Endothelial cell of umbilical vein (primary cell): ENCODE measurements around the gene NRCAM. TPM values are rescaled to one million over a fixed set of nuclear protein-coding genes. Genes with fewer than 3 reads are reported as not detected.

Experiments used
- BruUV-seq: library from RNA; stranded (reverse); fragments of 400-500 nt; replicated peaks from 2 replicates; lab custom pipeline; 2021; lab: Mats Ljungman, UMichigan
- CTCF ChIA-PET: fragments of 300-600, 350-600 bp; sonication (Branson Sonifier 250); formaldehyde crosslinking; loops from one replicate; lab custom pipeline; 2021; ENCODE audit warnings: antibody characterized with exemption, inconsistent platforms; lab: Charles Lee
- POLR2A ChIA-PET: fragments of 300-600, 350-600 bp; sonication (Branson Sonifier 250); formaldehyde crosslinking; loops from one replicate; lab custom pipeline; 2021; ENCODE audit warnings: antibody characterized with exemption, inconsistent platforms; lab: Charles Lee
- DNase-seq: peaks from one replicate; pipeline ENCODE4 v3.0.0-alpha.2; 2011; ENCODE audit warnings: low read depth, low spot score
- FAIRE-seq: peaks from 2 replicates; lab custom pipeline; 2011; peaks lifted over from hg19 to GRCh38; lab: Jason Lieb, UNC
- H2AFZ ChIP-seq: 2 replicates; pipeline ENCODE4 v1.6.0; 2012; ENCODE audit warnings: low read depth, low read length, control low read depth, inconsistent platforms
- H3K27ac ChIP-seq: 2 replicates; pipeline ENCODE4 v1.5.1; 2011; ENCODE audit warnings: low read depth, mild to moderate bottlenecking, control low read depth, low read length, moderate library complexity; ENCODE audit not compliant: insufficient read depth
- H3K27me3 ChIP-seq, 2 experiments: 2 replicates each; pipeline versions ENCODE4 v1.6.0 to v1.6.1; 2011; ENCODE audit warnings: low read length in 2 of 2, mixed read lengths in 1 of 2; ENCODE audit not compliant: control insufficient read depth in 2 of 2, insufficient read depth in 2 of 2
- H3K36me3 ChIP-seq, 2 experiments: 2 replicates in 1 of 2; 3 replicates in 1 of 2; pipeline ENCODE4 v1.5.1; 2011; ENCODE audit warnings: low read length in 2 of 2, mild to moderate bottlenecking in 1 of 2, moderate library complexity in 1 of 2; ENCODE audit not compliant: control insufficient read depth in 2 of 2, insufficient read depth in 2 of 2; ENCODE audit errors: extremely low read depth in 1 of 2
- H3K4me1 ChIP-seq: 3 replicates; pipeline ENCODE4 v1.5.1; 2011; ENCODE audit warnings: mild to moderate bottlenecking, low read length; ENCODE audit not compliant: control insufficient read depth, insufficient read depth; ENCODE audit errors: extremely low read depth
- H3K4me2 ChIP-seq: 2 replicates; pipeline ENCODE4 v1.6.1; 2011; ENCODE audit warnings: low read length, control low read depth, mixed read lengths; ENCODE audit not compliant: insufficient read depth
- H3K4me3 ChIP-seq, 3 experiments: fragments of 200-600 bp in 1 of 3; sonication (generic), shearing (Covaris generic) in 1 of 3; replicated peaks in 1 of 3; 2 replicates each; pipeline ENCODE4 v1.5.1; 2011 to 2016; ENCODE audit warnings: control low read depth in 3 of 3, low read length in 3 of 3, mild to moderate bottlenecking in 2 of 3, inconsistent platforms in 1 of 3, low read depth in 1 of 3, moderate library complexity in 1 of 3; ENCODE audit not compliant: insufficient read depth in 1 of 3
- H3K79me2 ChIP-seq: 2 replicates; pipeline ENCODE4 v1.6.0; 2012; ENCODE audit warnings: low read length, inconsistent platforms; ENCODE audit not compliant: control insufficient read depth, insufficient read depth
- H3K9ac ChIP-seq: replicated peaks from 2 replicates; pipeline ENCODE3; 2011; ENCODE audit warnings: low read length, control low read depth; ENCODE audit not compliant: insufficient read depth; ENCODE audit errors: extremely low read depth
- H3K9me1 ChIP-seq: replicated peaks from 3 replicates; pipeline ENCODE4 v1.6.0; 2011; ENCODE audit warnings: mild to moderate bottlenecking, low read length; ENCODE audit not compliant: control insufficient read depth, insufficient read depth; ENCODE audit errors: extremely low read depth
- H3K9me3 ChIP-seq: replicated peaks from 2 replicates; pipeline ENCODE4 v1.5.1; 2012; ENCODE audit warnings: low read length, inconsistent platforms; ENCODE audit not compliant: control insufficient read depth, insufficient read depth
- H4K20me1 ChIP-seq: replicated peaks from 2 replicates; pipeline ENCODE3; 2011; ENCODE audit warnings: mild to moderate bottlenecking, low read length; ENCODE audit not compliant: control insufficient read depth, insufficient read depth; ENCODE audit errors: extremely low read depth
- EZH2 ChIP-seq: IDR thresholded peaks from 2 replicates; pipeline ENCODE4 v1.6.1; 2012; ENCODE audit warnings: borderline replicate concordance, low read depth, mild to moderate bottlenecking, moderate library complexity, low read length, inconsistent platforms; ENCODE audit not compliant: severe bottlenecking
- FOS ChIP-seq: IDR thresholded peaks from 2 replicates; pipeline ENCODE4 v1.6.1; 2011; ENCODE audit warnings: mild to moderate bottlenecking, low read length, moderate library complexity, borderline replicate concordance; ENCODE audit not compliant: insufficient read depth
- GATA2 ChIP-seq: IDR thresholded peaks from 2 replicates; pipeline ENCODE4 v1.7.0; 2011; ENCODE audit warnings: low read depth, mild to moderate bottlenecking, moderate library complexity, mixed read lengths, low read length; ENCODE audit not compliant: insufficient read length, insufficient read depth
- JUN ChIP-seq: IDR thresholded peaks from 2 replicates; pipeline ENCODE4 v1.6.1; 2011; ENCODE audit warnings: borderline replicate concordance, low read depth; ENCODE audit not compliant: insufficient read length, insufficient read depth
- MYC ChIP-seq: IDR thresholded peaks from one replicate; pipeline ENCODE4 v1.6.1; 2011; ENCODE audit warnings: mild to moderate bottlenecking, low read depth, low read length
- POLR2A ChIP-seq: IDR thresholded peaks from 2 replicates; pipeline ENCODE4 v1.6.1; 2012; ENCODE audit warnings: low read depth, mild to moderate bottlenecking, control low read depth, low read length
- POLR2AphosphoS5 ChIP-seq: IDR thresholded peaks from 2 replicates; pipeline ENCODE4 v1.6.1; 2012; ENCODE audit warnings: low read depth, mild to moderate bottlenecking, control low read depth, low read length, moderate library complexity; ENCODE audit not compliant: insufficient read depth
- dilution Hi-C: fragments of 300-500 bp; cut with MboI; formaldehyde crosslinking; loops from one replicate; pipeline ENCODE4 v1.15.0; 2019; ENCODE audit warnings: low sequenced_read_pairs; ENCODE audit not compliant: extremely low pct_ligation_motif_present
- intact Hi-C: fragments of 100-400 bp; cut with micrococcal nuclease; formaldehyde crosslinking; loops from one replicate; pipeline ENCODE4 v1.10.0; 2022
- polyA plus RNA-seq, 4 experiments: library from polyadenylated mRNA; depleted of rRNA in 3 of 4; stranded (reverse) in 3 of 4; unstranded in 1 of 4; fragments of >200 nt; gene quantifications; 2 replicates each; pipeline versions ENCODE4 v1.2.1 to v1.2.3, GENCODE V29; 2011 to 2012; ENCODE audit warnings: missing spikeins in 1 of 4
- total RNA-seq: library from RNA; stranded (reverse); gene quantifications from 2 replicates; pipeline ENCODE4 v1.2.3, GENCODE V29; 2021
- TF ChIP-seq, protein P1 (sequence below), 2 donors: IDR thresholded peaks; 1 replicate in 1 of 2; 2 replicates in 1 of 2; pipeline ENCODE4 v1.5.1; 2011; ENCODE audit warnings: low read length in 2 of 2, mild to moderate bottlenecking in 2 of 2, moderate library complexity in 2 of 2, control low read depth in 1 of 2, inconsistent platforms in 1 of 2, low read depth in 1 of 2; ENCODE audit not compliant: insufficient read depth in 1 of 2; ENCODE audit errors: extremely low read depth in 1 of 2
- TF ChIP-seq, protein P2 (sequence below): IDR thresholded peaks from 2 replicates; pipeline ENCODE4 v1.6.1; 2011; ENCODE audit not compliant: insufficient read depth, insufficient read length

The NRCAM gene
- total and polyA plus RNA-seq, 2 donors (not counting 3 experiments of a cell fraction or from before 2014, with no cell fraction given): 26.0 to 47.6 TPM

- no peak overlapping the region for H3K4me3 ChIP-seq
- H3K27ac ChIP-seq: no peak overlapping the region
- no peak overlapping the region for H3K4me2 ChIP-seq
- ChIA-PET CTCF (interaction anchor here (0.7 to 1.2 kb wide), 3 partner anchors 10 to 72 kb away, joined by 3 to 4 read pairs (median 3); no protein-coding TSS in a partner anchor), POLR2A (no interaction called here)
- no peaks in the 10 kb centered on the region for H3K9me1 ChIP-seq
- no peaks in the 10 kb centered on the region for H4K20me1 ChIP-seq
- dilution Hi-C loops: no loop called here
- no TSS peak for BruUV-seq
- H3K9ac ChIP-seq: no peak overlapping the region
- no peaks in the 10 kb centered on the region for H3K9me3 ChIP-seq
- peaks cover 13% of the 10 kb centered on the region for H3K4me1 ChIP-seq
- no peaks in the 10 kb centered on the region for H3K36me3 ChIP-seq
- FAIRE-seq (no peak), DNase-seq (no peak)
- H3K27me3 ChIP-seq: no peaks in the 10 kb centered on the region
- H2AFZ ChIP-seq: no peak overlapping the region
- no peak for TF ChIP-seq POLR2A
- no peak for TF ChIP-seq JUN
- no peak for TF ChIP-seq FOS
- TF ChIP-seq, protein P1, sequence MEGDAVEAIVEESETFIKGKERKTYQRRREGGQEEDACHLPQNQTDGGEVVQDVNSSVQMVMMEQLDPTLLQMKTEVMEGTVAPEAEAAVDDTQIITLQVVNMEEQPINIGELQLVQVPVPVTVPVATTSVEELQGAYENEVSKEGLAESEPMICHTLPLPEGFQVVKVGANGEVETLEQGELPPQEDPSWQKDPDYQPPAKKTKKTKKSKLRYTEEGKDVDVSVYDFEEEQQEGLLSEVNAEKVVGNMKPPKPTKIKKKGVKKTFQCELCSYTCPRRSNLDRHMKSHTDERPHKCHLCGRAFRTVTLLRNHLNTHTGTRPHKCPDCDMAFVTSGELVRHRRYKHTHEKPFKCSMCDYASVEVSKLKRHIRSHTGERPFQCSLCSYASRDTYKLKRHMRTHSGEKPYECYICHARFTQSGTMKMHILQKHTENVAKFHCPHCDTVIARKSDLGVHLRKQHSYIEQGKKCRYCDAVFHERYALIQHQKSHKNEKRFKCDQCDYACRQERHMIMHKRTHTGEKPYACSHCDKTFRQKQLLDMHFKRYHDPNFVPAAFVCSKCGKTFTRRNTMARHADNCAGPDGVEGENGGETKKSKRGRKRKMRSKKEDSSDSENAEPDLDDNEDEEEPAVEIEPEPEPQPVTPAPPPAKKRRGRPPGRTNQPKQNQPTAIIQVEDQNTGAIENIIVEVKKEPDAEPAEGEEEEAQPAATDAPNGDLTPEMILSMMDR (IDR thresholded peaks at IDR 0.05; ENCODE audit: extremely low read depth in 1 of 2, insufficient read depth in 1 of 2, low read depth in 1 of 2, low read length in 2 of 2): no peak
- TF ChIP-seq POLR2AphosphoS5: no peak
- no peak for TF ChIP-seq MYC
- no peak for TF ChIP-seq GATA2
- no peak for TF ChIP-seq EZH2
- TF ChIP-seq, protein P2, sequence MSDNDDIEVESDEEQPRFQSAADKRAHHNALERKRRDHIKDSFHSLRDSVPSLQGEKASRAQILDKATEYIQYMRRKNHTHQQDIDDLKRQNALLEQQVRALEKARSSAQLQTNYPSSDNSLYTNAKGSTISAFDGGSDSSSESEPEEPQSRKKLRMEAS: no peak
- intact Hi-C loops: no loop called here
- no peaks in the 10 kb centered on the region for H3K79me2 ChIP-seq
These were observed 230.6 kb downstream of the NRCAM start for GRCh38 chr7:108225531-108226181.
